Measurements from ENCODE around the gene ACADS. TPM values are rescaled to one million over a fixed set of nuclear protein-coding genes. Genes with fewer than 3 reads are reported as not detected.

Gene ACADS
- total RNA-seq, 6 donors from 2014 or later: 24.1 to 43.1 (median 32.9) TPM

DNA sequence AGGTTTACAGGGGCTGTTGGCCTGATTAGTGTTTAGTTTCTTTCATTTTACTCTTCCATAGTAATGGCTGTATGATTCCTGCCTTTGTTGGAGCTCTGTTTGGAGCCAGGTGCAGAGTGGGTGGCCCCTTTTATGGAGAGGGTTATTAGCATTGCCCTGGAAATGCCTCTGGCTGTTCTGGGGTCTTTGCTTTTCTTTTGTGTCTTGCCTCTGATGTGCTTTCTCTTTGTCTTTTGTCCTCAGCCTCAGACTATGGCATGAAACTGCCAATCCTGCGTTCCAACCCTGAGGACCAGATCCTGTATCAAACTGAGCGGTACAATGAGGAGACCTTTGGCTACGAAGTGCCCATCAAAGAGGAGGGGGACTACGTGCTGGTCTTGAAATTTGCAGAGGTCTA lies 31.8 kb upstream of the ACADS start:
- no peak for DNase-seq
- TF ChIP-seq, protein P1, sequence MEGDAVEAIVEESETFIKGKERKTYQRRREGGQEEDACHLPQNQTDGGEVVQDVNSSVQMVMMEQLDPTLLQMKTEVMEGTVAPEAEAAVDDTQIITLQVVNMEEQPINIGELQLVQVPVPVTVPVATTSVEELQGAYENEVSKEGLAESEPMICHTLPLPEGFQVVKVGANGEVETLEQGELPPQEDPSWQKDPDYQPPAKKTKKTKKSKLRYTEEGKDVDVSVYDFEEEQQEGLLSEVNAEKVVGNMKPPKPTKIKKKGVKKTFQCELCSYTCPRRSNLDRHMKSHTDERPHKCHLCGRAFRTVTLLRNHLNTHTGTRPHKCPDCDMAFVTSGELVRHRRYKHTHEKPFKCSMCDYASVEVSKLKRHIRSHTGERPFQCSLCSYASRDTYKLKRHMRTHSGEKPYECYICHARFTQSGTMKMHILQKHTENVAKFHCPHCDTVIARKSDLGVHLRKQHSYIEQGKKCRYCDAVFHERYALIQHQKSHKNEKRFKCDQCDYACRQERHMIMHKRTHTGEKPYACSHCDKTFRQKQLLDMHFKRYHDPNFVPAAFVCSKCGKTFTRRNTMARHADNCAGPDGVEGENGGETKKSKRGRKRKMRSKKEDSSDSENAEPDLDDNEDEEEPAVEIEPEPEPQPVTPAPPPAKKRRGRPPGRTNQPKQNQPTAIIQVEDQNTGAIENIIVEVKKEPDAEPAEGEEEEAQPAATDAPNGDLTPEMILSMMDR (IDR thresholded peaks at IDR 0.05): no peak
- TF ChIP-seq EP300 (IDR thresholded peaks at IDR 0.05) (no peak), POLR2AphosphoS5 (IDR thresholded peaks at IDR 0.05) (no peak), POLR2A (IDR thresholded peaks at IDR 0.05) (no peak)
- peaks cover 5 to 52% (median 37%) of the 10 kb centered on the region in 4 donors for H3K36me3 ChIP-seq
- H3K9me3 ChIP-seq: no peaks in the 10 kb centered on the region
- no peaks in the 10 kb centered on the region for H3K27me3 ChIP-seq
- ATAC-seq (ENCODE audit: low FRiP score in 2 of 2): no peak
- WGBS, 2 donors: 93 to 96% methylated on average over 4 of the region's 4 CpGs
- H3K4me1 ChIP-seq: peaks cover 29 to 72% (median 47%) of the 10 kb centered on the region in 4 donors
- H3K4me3 ChIP-seq: no peak overlapping the region
- H3K27ac ChIP-seq: no peak overlapping the region

DNA sequence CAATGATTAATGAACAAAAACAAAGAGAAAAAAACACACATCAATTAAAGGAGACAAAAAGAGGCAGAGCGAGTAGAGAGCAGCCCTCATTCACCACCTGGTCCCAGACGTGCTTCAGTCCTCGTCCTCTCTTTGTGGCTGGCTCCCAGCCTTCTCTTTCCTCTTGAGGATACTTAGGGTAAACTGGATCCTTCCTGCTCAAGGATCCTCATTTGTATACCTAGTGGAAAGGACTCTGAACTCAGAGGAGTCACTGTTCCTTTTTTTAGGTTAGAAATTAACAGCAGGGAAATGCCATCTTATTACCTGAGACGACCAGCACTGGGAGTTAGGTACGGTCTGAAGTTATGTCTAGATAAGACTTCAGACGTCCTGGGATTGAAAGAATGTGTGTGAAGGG lies 29.0 kb upstream of the ACADS start:
- peaks cover 5 to 80% (median 55%) of the 10 kb centered on the region in 4 donors for H3K36me3 ChIP-seq

DNA sequence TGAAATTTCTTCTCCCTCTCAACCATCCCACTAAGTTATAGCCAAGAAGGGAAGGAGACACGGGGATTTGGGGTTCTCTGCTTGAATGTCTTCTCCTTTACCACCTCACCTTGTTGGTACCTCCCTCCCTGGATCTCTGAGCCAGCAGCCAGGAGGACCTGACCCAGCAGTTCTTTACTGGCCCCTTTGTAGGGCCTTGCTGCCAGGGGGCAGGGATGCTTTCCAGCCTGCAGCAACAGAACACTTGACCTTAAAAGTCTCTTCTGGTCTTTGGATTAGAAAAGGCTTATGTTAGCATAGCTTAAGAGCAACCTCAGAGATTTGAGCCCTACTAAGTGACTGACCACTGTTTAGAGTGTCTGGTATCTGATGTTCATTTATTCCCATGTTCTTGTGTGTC lies 28.3 kb upstream of the ACADS start:
- ATAC-seq (ENCODE audit: low FRiP score in 2 of 2) (no peak), DNase-seq (no peak)
- Histone ChIP-seq H3K4me3 (no peak overlapping the region), H3K4me1 (peaks cover 10 to 51% (median 23%) of the 10 kb centered on the region in 4 donors), H3K27me3 (no peaks in the 10 kb centered on the region), H3K27ac (peak overlapping the region in 1 of 4 donors; percentile 32), H3K36me3 (peaks cover 5 to 83% (median 58%) of the 10 kb centered on the region in 4 donors), H3K9me3 (no peaks in the 10 kb centered on the region)
- no peak for TF ChIP-seq POLR2A (IDR thresholded peaks at IDR 0.05)
- 69 to 86% methylated on average over 1 of the region's 1 CpG for WGBS, 2 donors

More for the DNA sequence above, 29.0 kb upstream of the ACADS start:
- no peak for TF ChIP-seq EP300 (IDR thresholded peaks at IDR 0.05)
- Histone ChIP-seq H3K9me3 (no peaks in the 10 kb centered on the region), H3K4me3 (no peak overlapping the region), H3K27me3 (no peaks in the 10 kb centered on the region), H3K27ac (peak overlapping the region in 1 of 4 donors; percentile 32), H3K4me1 (peaks cover 18 to 58% (median 25%) of the 10 kb centered on the region in 4 donors)
- peak in 1 of 2 donors; percentile 70 for ATAC-seq (ENCODE audit: low FRiP score in 2 of 2)
- peak in 1 of 2 donors; percentile 53 for DNase-seq
- WGBS, 2 donors: 56 to 72% methylated on average over 6 of the region's 6 CpGs

DNA sequence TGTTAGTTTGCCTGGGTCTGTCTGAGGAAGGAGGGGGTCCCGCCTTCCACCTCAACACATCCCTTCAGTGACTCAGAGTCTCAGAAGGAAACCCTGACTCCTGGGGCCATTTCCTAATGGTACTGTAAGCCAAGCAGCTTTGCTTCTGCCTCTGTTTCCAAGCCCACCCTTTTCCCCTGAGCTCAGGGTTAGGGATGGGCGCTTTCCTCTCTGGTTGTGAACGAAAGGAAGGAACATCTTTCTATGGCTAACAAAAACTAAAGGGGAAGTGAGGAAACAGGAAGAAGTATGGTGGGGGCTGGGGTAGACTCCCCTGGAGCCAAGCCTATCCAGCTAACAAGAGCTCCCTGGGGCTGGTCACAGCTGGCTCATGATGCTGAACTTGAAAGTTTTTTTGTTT lies 27.0 kb upstream of the ACADS start:
- H3K36me3 ChIP-seq: peaks cover 5 to 87% (median 58%) of the 10 kb centered on the region in 4 donors
- TF ChIP-seq POLR2AphosphoS5 (IDR thresholded peaks at IDR 0.05): peak in 1 of 2 donors; percentile 10
- no peak for TF ChIP-seq EP300 (IDR thresholded peaks at IDR 0.05)
- peak overlapping the region; percentile 7 to 77 (median 58) for H3K27ac ChIP-seq
- no peaks in the 10 kb centered on the region for H3K9me3 ChIP-seq
- no peaks in the 10 kb centered on the region for H3K27me3 ChIP-seq
- DNase-seq: peak in 1 of 2 donors; percentile 38
- no peak overlapping the region for H3K4me3 ChIP-seq
- peak in 1 of 2 donors; percentile 53 for ATAC-seq (ENCODE audit: low FRiP score in 2 of 2)
- 45 to 63% methylated on average over 3 of the region's 3 CpGs for WGBS, 2 donors
- H3K4me1 ChIP-seq: peaks cover 19 to 50% (median 19%) of the 10 kb centered on the region in 4 donors

DNA sequence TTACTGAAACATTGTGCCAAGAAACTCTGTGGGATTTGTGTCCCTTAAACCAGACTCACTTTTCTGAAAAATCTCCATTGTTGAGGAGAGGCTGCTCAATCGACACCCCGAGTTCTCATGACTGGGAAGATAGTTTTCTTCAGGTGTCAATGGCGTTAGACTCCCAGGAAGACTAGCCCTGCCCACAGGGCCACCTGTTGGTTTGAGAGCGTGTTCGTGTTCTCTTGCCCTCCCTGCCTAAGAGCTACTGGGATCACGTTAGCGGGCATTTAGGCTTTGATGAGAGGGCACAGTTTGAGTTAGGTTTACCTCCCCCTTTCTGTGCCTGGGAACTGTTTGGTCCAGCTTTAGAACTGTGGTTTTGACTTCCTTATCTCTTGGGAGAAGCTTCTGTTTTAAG lies 26.1 kb upstream of the ACADS start:
- Histone ChIP-seq H3K27me3 (no peaks in the 10 kb centered on the region), H3K4me1 (peaks cover 19 to 51% (median 23%) of the 10 kb centered on the region in 4 donors), H3K36me3 (peaks cover 5 to 78% (median 50%) of the 10 kb centered on the region in 4 donors), H3K27ac (peak overlapping the region in 2 of 4 donors; percentile 65 to 77), H3K4me3 (no peak overlapping the region), H3K9me3 (no peaks in the 10 kb centered on the region)
- WGBS, 2 donors: 90 to 93% methylated on average over 7 of the region's 7 CpGs
- no peak for DNase-seq
- no peak for ATAC-seq (ENCODE audit: low FRiP score in 2 of 2)
- no peak for TF ChIP-seq POLR2AphosphoS5 (IDR thresholded peaks at IDR 0.05)
- no peak for TF ChIP-seq EP300 (IDR thresholded peaks at IDR 0.05)
- TF ChIP-seq, protein P1 (IDR thresholded peaks at IDR 0.05): no peak
- TF ChIP-seq POLR2A (IDR thresholded peaks at IDR 0.05): no peak

DNA sequence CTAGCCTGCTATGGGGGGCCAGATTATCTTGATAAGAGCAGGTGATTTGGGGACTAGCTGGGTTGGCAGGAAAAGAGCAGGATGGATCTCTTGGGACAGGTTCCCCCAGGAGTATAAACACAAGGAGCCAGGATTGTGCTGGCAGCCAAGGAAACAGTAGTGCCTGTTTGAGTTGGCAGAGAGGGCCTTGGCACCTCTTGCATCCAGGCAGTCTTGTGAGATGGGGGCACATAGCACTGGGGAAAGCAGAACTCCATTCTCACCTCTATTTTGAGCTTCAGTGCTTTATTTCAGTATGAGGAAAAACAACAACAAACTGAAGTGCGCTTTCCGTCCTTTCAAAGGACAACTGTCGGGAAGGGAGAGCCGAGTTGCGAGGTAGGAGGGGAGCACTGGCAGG lies 24.7 kb upstream of the ACADS start:
- Histone ChIP-seq H3K9me3 (no peaks in the 10 kb centered on the region), H3K4me3 (no peak overlapping the region), H3K27me3 (no peaks in the 10 kb centered on the region), H3K4me1 (peaks cover 19 to 46% (median 23%) of the 10 kb centered on the region in 4 donors), H3K36me3 (peaks cover 0 to 65% (median 38%) of the 10 kb centered on the region in 4 donors), H3K27ac (no peak overlapping the region)
- WGBS, 2 donors: 94 to 95% methylated on average over 5 of the region's 5 CpGs
- no peak for ATAC-seq (ENCODE audit: low FRiP score in 2 of 2)
- no peak for TF ChIP-seq POLR2AphosphoS5 (IDR thresholded peaks at IDR 0.05)
- no peak for TF ChIP-seq EP300 (IDR thresholded peaks at IDR 0.05)
- TF ChIP-seq, protein P1 (IDR thresholded peaks at IDR 0.05): no peak
- no peak for TF ChIP-seq POLR2A (IDR thresholded peaks at IDR 0.05)
- no peak for DNase-seq

All from upper lobe of left lung (tissue), 6 donors.